PFSK-1 (cell line): ENCODE data around the gene RBMS3.

Experiments
- FOXP2 ChIP-seq: optimal IDR thresholded peaks from 2 replicates; pipeline ENCODE3; 2011; ENCODE audit warnings: borderline replicate concordance, control low read depth, inconsistent platforms; ENCODE audit not compliant: insufficient read depth; ENCODE audit errors: extremely low read length, extremely low read depth
- POLR2AphosphoS5 ChIP-seq: IDR thresholded peaks from 2 replicates; pipeline ENCODE4 v1.6.1; 2012; ENCODE audit warnings: low read depth, mild to moderate bottlenecking, control low read depth, low read length, moderate library complexity
- SIN3A ChIP-seq: IDR thresholded peaks from 2 replicates; pipeline ENCODE4 v1.6.1; 2012; ENCODE audit warnings: mild to moderate bottlenecking, low read length, moderate library complexity, borderline replicate concordance; ENCODE audit not compliant: insufficient read depth
- TF ChIP-seq, protein P1 (sequence below), 2 experiments: IDR thresholded peaks; 2 replicates each; pipeline versions ENCODE4 v1.6.1 to v1.8.0; 2011 to 2012; ENCODE audit warnings: low read depth in 2 of 2, low read length in 2 of 2, control low read depth in 1 of 2, inconsistent platforms in 1 of 2, mild to moderate bottlenecking in 1 of 2, moderate library complexity in 1 of 2; ENCODE audit not compliant: insufficient read depth in 1 of 2

DNA sequence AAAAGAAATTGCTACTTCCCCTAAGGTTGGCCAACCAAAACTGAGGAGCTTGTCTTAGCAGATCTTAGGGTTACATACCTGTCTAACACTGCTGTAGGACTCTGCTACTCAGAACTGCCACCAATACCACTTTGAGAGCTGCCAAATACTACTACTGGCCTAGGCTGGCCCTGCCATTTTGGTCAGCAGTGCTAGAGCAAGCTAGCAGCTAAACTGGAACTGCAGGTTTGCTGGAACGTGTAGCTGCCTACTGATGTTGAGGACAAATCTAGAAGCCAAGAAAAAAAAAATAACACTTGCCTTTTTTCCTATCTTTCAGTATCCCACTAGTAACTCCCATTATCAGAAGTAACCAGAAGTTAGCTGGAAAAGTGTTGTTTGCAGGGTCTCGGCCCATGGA lies 387.4 kb downstream of the RBMS3 start:
- TF ChIP-seq POLR2AphosphoS5 (no peak), SIN3A (no peak), FOXP2 (no peak)
- TF ChIP-seq, protein P1, sequence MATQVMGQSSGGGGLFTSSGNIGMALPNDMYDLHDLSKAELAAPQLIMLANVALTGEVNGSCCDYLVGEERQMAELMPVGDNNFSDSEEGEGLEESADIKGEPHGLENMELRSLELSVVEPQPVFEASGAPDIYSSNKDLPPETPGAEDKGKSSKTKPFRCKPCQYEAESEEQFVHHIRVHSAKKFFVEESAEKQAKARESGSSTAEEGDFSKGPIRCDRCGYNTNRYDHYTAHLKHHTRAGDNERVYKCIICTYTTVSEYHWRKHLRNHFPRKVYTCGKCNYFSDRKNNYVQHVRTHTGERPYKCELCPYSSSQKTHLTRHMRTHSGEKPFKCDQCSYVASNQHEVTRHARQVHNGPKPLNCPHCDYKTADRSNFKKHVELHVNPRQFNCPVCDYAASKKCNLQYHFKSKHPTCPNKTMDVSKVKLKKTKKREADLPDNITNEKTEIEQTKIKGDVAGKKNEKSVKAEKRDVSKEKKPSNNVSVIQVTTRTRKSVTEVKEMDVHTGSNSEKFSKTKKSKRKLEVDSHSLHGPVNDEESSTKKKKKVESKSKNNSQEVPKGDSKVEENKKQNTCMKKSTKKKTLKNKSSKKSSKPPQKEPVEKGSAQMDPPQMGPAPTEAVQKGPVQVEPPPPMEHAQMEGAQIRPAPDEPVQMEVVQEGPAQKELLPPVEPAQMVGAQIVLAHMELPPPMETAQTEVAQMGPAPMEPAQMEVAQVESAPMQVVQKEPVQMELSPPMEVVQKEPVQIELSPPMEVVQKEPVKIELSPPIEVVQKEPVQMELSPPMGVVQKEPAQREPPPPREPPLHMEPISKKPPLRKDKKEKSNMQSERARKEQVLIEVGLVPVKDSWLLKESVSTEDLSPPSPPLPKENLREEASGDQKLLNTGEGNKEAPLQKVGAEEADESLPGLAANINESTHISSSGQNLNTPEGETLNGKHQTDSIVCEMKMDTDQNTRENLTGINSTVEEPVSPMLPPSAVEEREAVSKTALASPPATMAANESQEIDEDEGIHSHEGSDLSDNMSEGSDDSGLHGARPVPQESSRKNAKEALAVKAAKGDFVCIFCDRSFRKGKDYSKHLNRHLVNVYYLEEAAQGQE (IDR thresholded peaks at IDR 0.05; ENCODE audit: insufficient read depth in 1 of 2, low read depth in 2 of 2, low read length in 2 of 2), result no peak
